ACHN (cell line): ENCODE data around the gene NDC80.
A peak's percentile ranks its signal among the peaks of the same experiment; 100 is the strongest.

Experiments
- DNase-seq: peaks from one replicate; pipeline ENCODE4 v3.0.0-alpha.2; 2015
- in situ Hi-C: cut with HindIII; loops from 2 replicates; pipeline ENCODE4 v1.10.0; 2017; ENCODE audit warnings: low sequenced_read_pairs, low pct_ligation_motif_present, low pct_unique_long_range_greater_than_20kb

Gene NDC80

DNA sequence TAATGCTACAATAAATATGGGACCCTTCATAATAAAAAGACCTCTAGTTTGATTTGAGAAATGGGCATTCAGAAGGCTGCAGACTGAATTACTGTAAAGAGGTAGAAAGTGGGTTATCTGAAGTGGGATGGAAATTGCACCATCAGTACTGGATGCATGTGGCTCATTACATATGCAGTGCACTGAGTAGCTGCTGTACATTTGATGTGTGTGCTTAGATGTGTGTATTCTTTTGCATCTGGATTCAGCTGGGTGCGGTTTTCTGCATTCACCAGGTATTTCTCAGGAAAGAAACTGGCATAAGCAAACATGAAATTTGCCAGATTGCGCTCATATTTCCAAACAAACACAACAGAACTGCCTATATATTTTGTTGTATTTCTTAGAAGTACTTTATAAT is 38.2 kb downstream of the NDC80 start:
- no peak for DNase-seq

DNA sequence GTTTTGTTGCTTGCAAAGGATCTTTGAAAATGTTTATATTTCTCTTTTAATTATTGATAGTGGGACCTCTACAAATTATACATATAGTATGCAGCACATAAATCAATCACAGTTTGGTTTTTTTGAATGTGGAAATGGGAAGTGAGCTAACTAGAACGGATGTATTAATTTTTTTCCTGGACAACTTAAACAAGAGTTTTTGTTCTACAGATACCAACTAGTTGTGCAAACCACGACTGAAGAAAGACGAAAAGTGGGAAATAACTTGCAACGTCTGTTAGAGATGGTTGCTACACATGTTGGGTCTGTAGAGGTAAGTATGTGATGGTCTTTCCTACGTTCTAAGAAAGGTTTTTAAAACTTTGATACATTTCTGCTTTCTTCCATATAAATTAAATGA is 39.2 kb downstream of the NDC80 start:
- DNase-seq, result no peak
- in situ Hi-C loops, result no loop called here

More for the DNA sequence above, 38.2 kb downstream of the NDC80 start:
- in situ Hi-C loops, result no loop called here

DNA sequence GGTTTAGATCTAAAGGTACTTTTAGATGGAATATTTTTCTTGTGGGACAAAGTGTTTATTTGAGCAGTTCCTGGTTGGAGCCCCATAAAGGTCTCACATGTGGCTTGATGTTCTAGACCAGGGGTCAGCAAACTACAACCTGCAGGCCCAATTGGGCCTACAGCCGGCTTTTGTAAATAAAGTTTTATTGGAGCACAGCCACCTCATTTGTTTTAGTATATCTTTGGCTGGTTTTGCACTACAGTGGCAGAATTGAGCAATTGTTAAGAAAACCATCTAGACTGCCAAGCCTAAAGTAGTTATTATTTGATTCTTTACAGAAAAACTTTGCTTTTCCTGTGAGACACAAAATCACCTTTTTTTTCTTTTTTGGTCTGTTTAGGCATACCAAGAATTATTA is 41.6 kb downstream of the NDC80 start:
- in situ Hi-C loops, result no loop called here
- no peak for DNase-seq

DNA sequence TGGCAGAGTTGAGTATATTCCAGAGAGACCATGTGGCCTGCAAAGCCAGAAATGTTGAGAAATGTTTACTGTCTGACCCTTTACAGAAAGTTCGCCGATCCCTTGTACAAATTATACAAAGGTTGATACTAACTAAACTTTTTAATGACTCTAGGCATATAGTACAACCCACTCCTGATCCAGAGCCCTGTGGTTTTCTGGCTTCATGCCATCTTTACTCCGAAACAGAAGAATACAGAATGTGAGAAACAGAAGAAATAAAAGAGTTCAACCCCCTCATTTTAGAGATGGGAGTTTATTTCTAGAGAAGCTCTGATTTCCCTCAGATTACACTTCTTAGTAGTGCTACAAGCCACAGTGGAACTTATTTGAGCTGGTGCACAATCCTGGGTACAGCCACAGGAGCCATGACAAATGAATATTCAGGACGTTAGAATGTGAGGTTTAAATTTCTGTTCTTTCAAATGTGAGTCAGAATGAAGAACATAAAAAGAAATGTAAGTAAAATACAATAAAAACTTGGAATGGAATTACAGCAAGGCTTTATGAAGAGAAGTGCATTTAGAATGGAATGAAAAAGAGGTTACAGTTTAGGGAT is 46.1 kb downstream of the NDC80 start:
- in situ Hi-C loops, result no loop called here
- no peak for DNase-seq

DNA sequence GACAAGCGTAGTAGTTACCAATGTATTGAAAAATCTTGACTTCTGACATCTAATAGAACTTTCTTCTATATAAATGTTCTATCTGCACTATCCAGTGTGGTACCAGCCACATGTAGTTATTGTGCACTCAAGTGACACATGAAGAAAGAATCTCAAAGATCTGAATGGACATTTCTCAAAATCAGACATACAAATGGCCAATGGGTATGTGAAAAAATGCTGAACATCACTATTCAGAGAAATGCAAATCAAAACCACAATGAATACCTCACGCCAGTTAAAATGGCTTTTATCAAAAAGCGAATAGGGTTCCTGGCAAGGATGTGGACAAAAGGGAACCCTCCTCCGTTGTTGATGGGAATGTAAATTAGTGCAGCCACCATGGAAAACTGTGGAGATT is 46.7 kb downstream of the NDC80 start:
- peak; percentile 3 for DNase-seq
- in situ Hi-C loops, result no loop called here

DNA sequence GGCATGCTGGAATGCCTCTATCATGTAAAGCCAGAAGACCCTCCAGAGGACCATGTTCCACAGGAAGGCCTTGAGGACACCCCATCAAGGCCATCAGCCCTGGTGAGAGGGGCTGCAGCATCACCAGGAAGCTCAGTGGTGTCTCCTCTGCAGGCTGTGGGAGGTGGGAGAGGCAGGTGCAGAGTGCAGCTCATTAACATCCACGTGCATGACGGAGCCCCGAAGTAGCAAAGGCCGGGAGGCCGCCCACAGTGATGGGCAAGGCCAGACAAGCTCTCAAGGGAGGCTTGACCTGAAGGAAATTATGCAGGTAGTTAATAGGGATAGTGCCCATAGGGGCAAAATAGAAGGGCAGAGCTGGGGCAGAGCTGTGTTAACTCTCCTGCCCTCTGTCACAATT is 53.9 kb downstream of the NDC80 start:
- no peak for DNase-seq
- in situ Hi-C loops, result no loop called here

DNA sequence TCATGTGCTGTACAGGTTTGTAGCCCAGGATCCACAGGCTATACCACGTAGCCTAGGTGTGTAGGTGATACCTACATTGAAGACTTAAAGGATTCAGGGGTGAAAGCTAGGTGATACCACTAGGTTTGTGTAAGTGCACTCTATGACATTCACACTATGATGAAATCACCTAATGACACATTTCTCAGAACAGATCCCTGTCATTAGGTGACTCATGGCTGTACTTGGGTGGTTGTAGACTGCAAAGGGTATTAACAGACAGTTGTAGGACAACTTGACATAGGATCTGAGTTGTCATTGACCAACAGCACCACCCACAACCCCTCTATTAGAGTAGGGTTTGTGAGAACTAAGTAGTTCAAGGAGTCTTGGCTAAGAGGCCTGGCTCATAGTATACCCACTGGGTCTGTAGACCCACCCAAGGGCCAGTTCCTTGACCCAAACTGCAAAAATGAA is 56.5 kb downstream of the NDC80 start:
- in situ Hi-C loops, result no loop called here
- peak; percentile 4 for DNase-seq

DNA sequence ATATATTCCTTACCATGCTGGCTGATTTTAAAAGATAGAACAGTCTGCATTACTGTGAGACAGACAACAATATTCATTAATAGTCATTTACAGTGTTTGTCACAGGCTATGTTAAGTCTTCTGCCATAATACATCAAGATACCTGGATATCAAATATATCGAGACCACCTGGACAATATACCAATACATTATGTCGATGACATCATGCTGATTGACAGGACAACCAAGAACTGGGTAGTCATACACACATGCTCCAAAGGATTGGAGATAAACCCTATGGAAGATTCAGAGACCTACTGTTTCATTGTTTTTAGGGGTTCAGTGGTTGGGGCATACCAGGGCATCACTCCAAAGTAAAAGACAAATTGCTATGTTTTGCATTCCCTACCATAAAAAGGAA is 57.6 kb downstream of the NDC80 start:
- no peak for DNase-seq

DNA sequence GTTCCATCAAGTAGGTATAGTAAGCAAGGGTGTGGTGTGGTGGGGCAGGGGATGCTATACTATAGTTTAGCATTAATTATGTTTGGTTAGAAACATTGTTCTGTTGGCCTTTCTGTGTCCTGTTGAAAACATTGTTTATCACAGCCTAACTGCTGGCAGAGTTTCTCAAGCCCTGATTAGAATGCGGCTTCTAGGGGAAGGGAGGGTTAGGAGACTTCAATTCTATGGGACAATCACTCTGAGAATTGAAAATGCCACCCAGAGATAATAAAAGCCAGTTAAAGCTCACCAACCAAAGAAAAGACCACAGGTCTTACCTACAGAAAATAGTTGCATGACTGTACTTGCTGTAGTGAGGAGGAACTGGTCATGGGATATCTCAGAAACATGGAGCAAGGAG is 64.2 kb downstream of the NDC80 start:
- no peak for DNase-seq
- in situ Hi-C loops, result no loop called here

More for the DNA sequence above, 57.6 kb downstream of the NDC80 start:
- in situ Hi-C loops, result no loop called here

DNA sequence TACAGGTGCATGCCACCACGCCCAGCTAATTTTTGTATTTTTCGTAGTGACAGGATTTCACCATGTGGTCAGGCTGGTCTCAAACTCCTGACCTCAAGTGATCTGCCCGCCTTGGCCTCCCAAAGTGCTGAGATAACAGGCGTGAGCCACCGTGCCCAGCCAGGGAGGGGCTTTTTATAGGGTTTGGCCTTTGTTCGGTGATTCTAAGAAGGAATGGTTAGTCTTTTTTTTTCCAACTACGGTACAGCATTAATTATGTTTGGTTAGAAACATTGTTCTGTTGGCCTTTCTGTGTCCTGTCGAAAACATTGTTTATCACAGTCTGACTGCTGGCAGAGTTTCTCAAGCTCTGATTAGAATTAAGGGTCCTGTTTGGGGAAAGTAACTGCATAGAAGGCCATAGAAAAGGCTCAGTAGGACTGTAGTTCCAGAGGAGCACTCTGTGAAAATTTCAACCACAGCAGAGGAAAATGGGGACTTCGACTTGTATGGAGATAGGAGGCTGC is 64.8 kb downstream of the NDC80 start:
- no peak for DNase-seq
- in situ Hi-C loops, result no loop called here

DNA sequence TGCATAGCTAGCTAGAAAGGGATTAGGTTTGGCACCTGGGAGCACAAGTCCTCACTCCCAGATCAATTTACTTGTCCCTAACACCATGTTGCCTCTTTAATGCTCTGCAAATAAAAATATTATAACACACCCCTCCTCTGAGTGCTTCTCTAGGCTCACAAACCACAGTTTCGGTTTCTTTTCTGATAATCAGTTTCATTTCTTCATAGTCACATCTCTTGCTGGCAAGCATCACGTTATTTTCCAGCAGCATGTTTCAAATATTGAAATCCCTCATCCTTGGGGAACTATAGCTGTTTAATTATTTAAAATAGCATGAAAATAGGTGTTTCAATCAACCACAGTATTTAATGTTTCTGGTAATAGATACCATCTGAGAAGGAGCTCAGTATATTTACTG is 70.3 kb downstream of the NDC80 start:
- in situ Hi-C loops, result no loop called here
- DNase-seq, result peak; percentile 39

DNA sequence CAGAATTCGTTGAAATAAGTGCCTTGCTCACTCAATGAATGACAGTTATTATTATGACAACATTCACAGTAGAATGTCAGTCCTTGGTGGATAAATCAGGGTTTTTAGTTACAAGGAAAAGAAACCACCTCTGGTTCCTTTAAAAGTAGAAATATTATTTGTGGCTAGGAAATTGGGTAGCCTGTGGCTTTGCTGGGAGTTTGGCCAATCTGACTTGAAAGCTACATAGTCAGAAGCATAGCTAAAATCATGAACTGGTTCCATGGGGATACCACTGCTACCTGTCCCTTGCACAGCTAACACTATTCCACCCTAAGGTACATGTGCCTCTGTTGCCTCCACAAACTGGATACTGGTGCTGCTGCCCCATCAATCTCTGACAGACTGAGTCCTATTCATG is 71.4 kb downstream of the NDC80 start:
- in situ Hi-C loops, result no loop called here
- no peak for DNase-seq

DNA sequence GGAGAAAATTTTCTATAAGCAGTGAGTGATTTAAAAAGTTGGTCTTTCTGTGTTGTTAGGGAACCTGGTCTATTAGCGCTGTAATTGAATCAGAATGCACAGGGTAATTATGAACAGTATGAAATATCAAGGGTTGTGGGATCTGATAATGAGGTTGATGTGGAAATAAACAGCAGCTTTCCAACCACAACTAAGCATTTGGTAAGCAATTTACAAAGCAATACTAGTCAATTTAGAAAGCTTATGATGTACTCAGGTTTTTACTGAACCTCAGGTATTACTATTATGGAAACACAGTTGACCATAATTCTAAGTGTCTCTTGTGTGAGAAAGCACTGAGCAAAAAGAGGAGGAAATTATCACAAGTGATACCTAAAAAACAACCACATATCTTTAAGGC is 73.2 kb downstream of the NDC80 start:
- in situ Hi-C loops, result no loop called here
- DNase-seq, result no peak

DNA sequence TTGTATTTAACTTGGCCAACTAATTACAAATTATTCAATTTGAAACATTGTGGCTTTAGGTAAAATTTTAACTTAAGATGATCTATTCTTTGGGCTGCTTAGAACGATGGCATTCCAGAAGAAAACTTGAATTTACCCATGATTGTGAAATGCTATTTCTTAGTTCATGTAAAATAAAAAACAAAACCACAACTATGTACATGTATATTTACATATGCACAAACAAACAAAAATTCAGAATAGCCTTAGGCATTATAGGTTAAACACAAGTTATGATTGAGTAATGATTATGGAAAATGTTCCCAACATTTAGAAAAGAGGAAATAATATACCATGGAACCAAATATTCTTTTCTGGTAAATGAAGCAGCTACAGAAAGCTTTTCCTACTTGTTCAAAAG is 80.6 kb downstream of the NDC80 start:
- DNase-seq, result no peak
- in situ Hi-C loops, result no loop called here

DNA sequence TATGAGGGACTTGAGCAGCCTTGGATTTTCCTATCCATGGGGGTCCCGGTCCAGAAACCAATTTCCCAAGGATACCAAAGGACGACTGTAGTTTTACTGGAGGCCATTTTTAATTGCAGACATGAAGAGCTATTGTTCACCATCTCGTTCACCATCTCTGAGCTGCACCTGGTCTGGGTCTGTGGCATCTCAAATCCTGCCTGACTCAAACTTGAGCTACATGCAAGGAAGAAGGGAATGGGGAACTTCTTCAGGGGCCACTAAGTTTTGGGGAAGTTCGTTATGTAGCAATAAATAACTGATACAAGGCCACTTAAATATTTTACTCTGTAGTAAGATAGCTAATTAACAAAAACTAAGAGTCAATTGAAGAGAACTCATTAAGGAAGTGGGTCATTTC is 82.1 kb downstream of the NDC80 start:
- in situ Hi-C loops, result no loop called here
- no peak for DNase-seq

DNA sequence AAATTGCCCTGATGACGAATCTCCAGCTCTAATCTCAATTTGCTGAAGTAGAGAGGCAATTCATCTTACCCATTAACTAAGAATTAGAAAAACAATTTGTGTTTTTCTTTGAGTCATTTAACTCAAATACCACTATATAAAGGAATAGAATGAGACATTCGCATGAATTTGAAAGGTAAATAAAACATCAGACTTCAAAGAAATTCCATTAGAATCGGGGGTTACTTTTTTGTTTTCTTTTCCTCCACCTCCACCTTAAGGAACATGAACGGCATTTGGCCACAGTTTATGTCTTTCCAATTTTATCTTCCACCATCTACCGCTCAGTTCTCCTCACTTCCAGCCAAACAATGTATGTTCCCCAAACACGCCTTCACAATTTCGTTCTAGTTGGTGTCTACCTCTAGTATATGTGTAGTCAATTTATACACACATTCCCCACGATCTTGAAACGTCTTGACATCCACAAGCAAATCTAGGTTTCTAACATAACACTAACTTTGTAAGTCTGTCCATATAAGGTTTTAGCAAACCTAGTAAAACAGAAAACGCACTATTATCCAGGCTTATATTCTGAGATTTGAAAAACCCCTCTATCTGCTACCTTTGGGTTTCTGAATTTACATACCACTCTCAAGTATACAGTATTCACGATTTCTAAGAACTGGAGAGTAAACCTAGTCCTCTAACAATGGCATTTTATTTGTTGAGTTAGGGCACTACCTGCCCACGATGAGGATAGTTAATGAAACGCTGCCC is 83.0 kb downstream of the NDC80 start:
- in situ Hi-C loops, result no loop called here
- peak; percentile 10 for DNase-seq

DNA sequence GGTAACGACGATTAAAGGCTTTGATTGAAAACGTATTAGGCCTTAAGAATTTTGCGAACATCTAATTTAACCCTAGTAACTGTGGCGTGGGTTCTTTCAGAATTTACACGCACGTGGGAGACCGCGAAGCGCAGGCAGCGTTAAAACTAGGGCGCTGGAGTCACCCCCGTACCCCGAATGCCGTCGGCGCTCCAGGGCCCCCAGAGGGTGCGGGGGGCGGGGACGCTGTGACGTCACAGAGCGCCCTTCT is 83.5 kb downstream of the NDC80 start:
- in situ Hi-C loops, result no loop called here
- DNase-seq, result no peak

DNA sequence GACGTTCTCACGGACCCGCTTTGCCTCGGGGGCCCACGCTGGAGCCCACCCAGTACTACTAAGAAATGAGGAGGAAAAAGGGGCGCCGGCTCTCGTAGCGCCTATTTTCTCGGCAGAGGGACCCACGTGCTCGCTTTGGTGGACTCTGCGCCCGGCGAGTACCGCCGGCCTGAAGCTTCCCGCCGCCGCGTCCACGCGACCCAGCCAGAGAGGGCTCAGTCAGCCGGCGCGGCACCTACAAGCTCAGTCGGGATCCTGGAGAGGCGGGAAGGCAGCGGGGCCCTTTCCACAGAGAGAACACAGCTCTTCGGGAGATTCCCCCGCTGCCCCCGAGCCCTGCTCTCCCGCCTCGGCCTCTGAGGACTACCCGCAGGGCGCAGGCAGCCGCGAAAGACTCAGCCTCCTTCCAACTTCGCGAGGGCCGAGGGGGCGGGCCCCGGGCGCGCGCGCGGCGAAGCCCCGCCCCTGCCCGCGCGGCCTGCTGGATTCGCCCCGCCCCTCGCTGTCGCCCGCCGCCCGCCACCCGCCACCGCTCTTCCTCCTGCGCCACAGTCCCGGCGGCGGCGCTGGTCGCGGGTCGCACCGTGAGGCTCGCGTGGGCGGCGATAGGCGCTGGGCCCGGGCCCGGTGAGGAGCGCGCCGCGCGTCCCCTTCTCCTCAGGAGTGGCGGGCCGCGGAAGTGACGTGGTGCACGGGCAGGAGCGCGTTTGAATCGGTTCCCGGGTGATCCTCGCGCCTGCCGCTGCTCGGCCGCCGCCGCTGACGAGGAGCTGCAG is 84.0 kb downstream of the NDC80 start, which contains the start of gene SMCHD1:
TSS of gene SMCHD1 (plus strand) at position 549 of the 776 bp plus-strand sequence. CDS start 350 bp downstream, outside the sequence.
- DNase-seq, result peak; percentile 74
- in situ Hi-C loops, result no loop called here

DNA sequence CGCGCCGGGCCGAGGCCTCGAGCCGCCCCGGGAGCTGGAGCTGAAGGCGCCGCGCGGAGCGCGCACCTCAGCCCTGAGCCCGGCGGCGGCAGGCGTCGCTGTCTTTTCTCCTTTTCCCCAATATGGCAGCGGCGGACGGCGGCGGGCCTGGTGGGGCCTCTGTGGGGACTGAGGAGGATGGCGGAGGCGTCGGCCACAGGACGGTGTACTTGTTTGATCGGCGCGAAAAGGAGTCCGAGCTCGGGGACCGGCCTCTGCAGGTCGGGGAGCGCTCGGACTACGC is 84.5 kb downstream of the NDC80 start:
- in situ Hi-C loops, result no loop called here
- no peak for DNase-seq
